GM21381 (cell line): ENCODE results near the gene GALK2.

ENCODE experiments used
- ATAC-seq: cut with Tn5 transposase; IDR thresholded peaks from one replicate; pipeline ENCODE4 v1.9.1; 2021; ENCODE audit warnings: mild to moderate bottlenecking, moderate library complexity; ENCODE audit not compliant: unreplicated experiment

GALK2 gene

DNA sequence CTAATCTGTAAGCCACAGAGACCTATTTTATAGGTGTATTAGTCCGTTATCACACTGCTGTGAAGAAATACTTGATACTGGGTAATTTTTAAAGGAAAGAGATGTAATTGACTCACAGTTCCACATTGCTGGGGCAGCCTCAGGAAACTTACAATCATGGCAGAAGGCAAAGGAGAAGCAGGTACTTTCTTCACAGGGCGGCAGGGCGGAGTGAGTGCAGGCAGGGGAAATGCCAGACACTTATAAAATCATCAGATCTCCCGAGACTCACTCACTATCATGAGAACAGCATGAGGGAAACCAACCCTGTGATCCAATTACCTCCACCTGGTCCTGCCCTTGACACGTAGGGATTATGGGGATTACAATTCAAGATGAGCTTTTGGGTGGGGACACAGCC lies 108.7 kb downstream of the GALK2 start:
- no peak for ATAC-seq

DNA sequence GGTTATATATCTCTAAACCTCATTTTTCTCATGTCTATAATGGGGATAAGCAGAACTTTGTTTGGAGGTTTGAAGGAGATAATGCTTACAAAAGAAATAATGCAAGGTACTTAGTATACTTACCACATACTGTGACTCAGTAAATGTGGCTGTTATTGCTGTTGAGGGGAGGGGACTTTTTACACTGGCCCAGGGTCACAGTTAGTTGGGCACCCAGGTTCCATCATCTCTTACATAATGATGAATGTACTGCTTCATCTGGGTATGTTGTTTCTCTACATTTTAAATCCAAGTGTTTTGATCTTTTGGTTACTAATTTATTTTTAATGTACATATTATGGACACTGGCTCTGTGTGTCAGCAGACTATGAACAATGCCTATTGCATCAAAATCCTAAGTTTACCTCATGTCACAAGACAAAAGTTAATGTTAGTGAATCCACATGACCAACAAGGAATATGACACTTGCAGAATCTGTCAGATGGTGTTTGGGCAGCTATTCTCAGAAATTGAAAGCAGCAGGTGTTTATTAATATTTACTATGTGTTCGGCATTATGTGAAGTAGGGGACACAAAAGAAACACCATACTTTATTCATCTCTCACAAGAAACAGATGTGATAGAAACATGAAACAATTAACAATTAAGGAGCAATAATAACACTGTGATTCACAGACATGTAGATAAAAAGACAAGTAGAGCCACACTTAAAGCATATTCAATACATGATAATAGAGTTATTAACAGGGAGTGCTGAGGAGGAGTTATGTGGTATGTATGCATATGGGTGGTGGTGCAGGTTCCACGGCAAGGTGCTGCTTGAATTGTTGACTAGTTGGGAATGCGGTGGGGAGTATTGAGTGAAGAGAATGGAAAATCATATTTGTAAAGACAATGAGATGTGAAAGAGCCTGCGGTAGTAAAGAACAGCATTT lies 109.7 kb downstream of the GALK2 start:
- no peak for ATAC-seq

GRCh38 chr15:49282366-49282765 lies 112.3 kb downstream of the GALK2 start:
- ATAC-seq, result no peak

- no peak for ATAC-seq
These were observed 116.8 kb downstream of the GALK2 start for GRCh38 chr15:49286649-49287404.

DNA sequence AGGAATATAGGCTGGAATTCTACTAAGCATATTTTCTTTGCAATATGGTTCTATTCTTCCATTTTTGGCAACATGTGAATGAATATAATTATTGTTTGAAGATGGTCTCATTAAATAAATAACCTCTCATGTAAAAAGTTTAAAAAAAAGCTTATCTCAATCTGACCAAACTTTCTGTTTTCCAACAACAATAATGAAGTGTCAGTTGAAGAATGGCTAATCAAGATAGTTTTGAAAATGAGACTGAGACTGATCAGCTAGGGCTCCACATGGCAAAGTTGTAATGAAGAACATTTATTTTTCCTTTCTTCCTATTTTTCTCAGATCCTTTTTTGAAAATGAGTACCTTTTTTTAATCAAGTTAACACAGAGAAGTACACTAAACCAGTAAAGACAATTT lies 117.4 kb downstream of the GALK2 start:
- ATAC-seq, result no peak

DNA sequence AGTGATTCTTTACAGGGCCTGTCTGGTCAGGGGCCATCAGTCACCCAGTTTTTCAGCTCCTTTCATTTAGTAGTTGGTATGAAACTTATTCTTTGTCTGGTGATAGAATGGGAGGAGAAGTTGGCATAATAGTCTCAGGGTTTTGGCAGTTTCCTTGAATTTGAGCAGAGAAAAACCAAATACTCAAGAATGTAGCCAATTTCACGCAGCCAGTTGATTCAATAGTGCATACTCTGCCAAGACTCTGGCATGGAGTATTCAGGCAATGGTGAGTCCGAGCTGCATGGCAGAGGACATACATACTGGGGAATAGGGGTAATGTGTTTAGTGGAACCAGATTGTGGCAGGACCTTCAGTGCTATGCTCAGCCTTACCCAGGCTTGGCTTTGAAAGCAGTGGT lies 118.3 kb downstream of the GALK2 start:
- ATAC-seq, result no peak

DNA sequence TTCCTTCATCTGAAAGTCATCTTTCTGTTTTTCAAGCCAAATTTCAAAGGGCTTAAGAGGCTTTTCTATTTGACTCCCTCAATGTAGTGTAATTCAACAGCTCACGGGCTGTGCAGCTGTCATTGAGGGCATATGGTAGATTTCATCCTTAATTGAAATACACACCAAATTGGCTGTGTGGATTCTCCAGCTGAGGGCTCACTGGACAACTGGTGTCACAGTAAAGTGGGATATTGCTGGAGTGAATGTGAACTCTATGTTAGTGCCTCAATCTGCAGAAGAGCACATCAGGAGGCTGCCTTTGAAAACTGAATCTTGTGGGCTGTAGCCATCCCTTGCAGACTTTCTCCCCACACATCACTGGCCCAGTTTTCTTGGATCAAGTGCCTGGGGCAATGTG lies 120.1 kb downstream of the GALK2 start:
- no peak for ATAC-seq

DNA sequence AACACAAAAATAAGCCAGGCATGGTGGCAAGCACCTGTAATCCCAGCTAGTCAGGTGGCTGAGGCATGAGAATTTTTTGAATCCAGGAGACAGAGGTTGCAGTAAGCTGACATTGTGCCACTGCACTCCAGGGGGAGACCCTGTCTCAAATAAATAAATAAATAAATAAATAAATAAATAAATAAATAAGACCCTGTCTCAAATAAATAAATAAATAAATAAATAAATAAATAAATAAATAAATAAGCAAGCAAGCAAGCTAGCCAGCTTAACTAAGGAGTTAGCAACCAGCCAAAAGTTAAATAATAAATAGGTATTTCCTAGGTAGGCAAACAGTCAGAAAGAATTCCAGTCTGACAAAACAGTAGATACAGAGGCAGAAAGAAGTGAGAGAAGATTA lies 123.9 kb downstream of the GALK2 start:
- no peak for ATAC-seq

- no peak for ATAC-seq
These were observed 126.2 kb downstream of the GALK2 start for GRCh38 chr15:49296258-49296657.

DNA sequence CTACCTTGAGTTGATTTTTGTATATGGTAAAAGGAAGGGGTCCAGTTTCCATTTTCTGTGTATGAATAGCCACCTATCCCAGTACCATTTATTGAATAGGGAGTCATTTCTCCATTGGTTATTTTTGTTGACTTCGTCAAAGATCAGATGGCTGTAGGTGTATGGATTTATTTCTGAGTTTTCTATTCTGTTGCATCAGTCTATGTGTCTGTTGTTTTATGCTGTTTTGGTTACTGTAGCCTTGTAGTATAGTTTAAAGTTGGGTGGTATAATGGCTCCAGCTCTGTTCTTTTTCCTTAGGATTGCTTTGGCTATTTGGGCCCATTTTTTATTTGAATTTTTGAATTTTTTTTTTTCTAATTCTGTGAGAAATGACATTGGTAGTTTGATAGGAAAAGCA lies 127.5 kb downstream of the GALK2 start:
- no peak for ATAC-seq

GRCh38 chr15:49300856-49301255 lies 130.8 kb downstream of the GALK2 start:
- ATAC-seq, result no peak

DNA sequence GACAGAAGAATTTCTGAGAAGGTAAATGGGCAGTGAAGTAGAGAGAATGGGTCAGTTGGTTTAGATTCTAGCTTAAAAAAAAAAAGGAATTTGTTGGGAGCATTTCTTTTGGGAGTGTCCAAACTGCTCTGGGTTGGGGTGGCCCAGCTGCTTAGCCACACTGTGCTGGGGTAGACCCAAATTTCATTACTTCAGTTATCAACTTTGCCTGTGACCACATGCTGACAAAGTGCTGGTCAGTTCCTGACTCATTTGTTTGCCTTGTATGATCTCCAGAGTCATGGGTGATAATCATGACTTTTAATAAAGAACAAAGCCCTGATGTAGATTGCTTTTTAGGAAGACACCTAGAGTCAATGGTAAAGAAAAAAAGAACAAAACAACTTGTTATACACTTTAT lies 131.5 kb downstream of the GALK2 start:
- no peak for ATAC-seq

DNA sequence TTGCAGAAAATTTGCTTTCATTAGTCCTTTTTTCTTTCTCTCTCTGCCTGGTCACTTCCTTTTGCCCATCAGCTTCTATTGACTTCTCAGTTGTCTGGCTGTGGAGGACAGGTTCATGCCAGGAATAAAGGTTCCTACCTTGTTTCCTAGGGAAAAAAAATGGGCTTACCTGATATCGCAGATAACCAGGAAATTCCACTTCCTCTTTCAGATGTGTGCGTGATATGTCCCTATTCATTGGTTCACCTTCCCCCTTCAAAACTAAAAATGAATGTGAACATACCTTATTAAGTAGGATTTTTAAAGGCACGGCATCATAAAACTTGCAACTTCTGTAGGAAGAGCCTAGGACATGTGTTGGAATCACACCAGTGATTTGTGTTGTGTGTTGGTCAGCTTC lies 133.0 kb downstream of the GALK2 start:
- no peak for ATAC-seq

- ATAC-seq, result no peak
These were observed 136.5 kb downstream of the GALK2 start for GRCh38 chr15:49306551-49306950.

- ATAC-seq, result no peak
These were observed 138.6 kb downstream of the GALK2 start for GRCh38 chr15:49308686-49309085.

DNA sequence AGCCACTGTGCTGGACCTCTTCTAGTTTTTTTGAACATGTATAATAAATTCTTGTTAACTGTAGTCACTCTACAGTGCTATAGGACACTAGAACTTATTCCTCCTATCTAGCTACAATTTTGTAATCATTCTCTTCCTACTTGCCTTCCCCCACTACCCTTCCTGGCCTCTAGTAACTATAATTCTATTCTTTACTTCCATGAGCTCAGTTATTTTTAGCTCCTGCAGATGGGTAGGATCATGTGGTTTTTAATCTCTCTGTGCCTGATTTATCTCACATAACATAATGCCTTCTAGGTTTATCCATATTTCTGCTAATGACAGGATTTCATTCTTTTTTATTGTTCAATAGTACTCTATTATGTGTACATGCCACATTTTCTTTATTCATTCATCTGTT lies 139.8 kb downstream of the GALK2 start:
- no peak for ATAC-seq

GRCh38 chr15:49313650-49314049 lies 143.6 kb downstream of the GALK2 start:
- ATAC-seq, result no peak

DNA sequence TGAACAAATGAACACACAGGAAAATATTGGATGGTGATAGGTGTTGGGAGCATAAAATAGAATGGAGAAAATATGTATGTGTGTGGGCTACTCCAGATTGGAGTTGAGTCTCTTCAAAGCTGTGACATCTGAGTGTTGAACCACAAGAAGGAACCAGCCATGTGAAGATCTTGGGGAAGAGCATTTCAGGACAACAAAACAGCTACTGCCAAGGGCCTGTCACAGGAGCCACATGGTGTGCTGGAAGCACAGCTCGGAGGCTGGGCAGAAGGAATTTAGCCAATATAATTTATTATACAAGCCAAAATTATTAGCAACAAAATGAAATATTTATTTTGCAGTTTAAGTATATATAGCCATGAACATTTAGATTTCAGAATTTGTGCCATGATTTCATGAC lies 144.7 kb downstream of the GALK2 start:
- ATAC-seq, result no peak

GRCh38 chr15:49315391-49315823 lies 145.4 kb downstream of the GALK2 start:
- ATAC-seq, result no peak

GRCh38 chr15:49320351-49320750 lies 150.3 kb downstream of the GALK2 start:
- ATAC-seq, result no peak

DNA sequence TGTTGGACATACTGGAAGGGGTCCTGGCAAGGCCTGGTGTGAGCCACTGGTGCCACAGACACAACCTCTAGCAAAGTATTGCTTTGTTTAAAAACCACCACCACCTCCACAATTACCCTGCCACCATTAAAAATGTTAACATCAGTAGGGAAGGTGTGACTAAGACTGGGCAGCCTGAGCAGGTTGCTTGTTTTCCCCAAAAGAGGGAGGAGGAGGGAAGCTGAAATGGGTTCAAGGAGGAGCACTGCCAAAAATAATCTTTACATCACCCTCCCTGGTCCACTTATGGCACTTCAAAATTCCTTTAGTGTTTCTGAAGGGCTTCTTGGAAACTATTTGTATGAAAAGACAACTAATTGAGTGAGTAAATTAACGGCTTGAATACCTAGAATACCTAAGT lies 153.2 kb downstream of the GALK2 start:
- no peak for ATAC-seq

DNA sequence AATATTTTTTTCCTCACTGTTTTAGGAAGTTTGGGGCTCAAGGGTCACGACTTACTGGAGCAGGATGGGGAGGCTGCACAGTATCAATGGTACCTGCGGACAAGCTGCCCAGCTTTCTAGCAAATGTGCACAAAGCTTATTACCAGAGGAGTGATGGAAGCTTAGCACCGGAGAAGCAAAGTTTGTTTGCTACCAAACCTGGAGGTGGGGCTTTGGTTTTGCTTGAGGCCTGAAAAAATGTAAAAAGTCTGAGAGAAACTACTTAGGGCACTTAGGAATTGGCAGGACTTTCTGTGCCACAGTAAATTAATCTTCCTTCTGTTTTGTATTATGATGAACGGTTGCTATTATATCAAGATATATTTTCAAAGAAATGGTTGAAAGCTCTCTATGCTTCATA lies 157.9 kb downstream of the GALK2 start:
- ATAC-seq, result no peak
